Measurements from ENCODE around the gene CACNB4. TPM values are rescaled to one million over a fixed set of nuclear protein-coding genes. Genes with fewer than 3 reads are reported as not detected.

Gene CACNB4
- total and polyA plus RNA-seq, 9 of the 15 experiments (the other 6 are each of a cell fraction or from before 2014, with no cell fraction given): 0.01 to 0.20 (median 0.04) TPM; not detected in 1

DNA sequence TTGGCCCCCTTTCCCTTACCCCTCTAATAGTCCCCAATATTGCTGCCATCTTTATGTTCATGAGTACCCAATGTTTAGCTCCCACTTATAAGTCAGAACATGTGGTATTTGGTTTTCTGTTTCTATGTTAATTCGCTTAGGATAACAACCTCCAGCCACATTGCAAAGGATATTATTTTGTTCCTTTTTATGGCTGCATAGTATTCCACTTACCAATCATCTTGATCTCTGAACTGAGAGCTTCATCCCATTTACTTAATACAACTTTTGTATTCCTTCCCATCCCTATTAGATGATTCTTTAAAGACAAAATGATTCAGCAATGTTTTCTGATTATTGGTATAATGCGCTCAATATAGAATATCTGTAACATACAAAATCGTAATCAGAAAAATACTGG, 307.3 kb downstream of the CACNB4 start (continued):
- TF ChIP-seq HNRNPH1 (optimal IDR thresholded peaks at IDR 0.05; ENCODE audit: low read depth, low read length): no peak
- no peak for TF ChIP-seq U2AF1 (optimal IDR thresholded peaks at IDR 0.05; ENCODE audit: low read depth, low read length)
- TF ChIP-seq SRSF1 (IDR thresholded peaks at IDR 0.05; ENCODE audit: low read depth, low read length): no peak
- TF ChIP-seq MIER1 (IDR thresholded peaks at IDR 0.05; ENCODE audit: low read depth): no peak
- no peak for TF ChIP-seq NR1H2 (CRISPR knock-in tag; IDR thresholded peaks at IDR 0.05)
- TF ChIP-seq TAL1 (IDR thresholded peaks at IDR 0.05): no peak
- no peak for TF ChIP-seq HDGF (IDR thresholded peaks at IDR 0.05)
- TF ChIP-seq ARNT (IDR thresholded peaks at IDR 0.05): no peak
- no peak for TF ChIP-seq TAF9B (IDR thresholded peaks at IDR 0.05; ENCODE audit: partially characterized antibody)
- TF ChIP-seq, protein P1, sequence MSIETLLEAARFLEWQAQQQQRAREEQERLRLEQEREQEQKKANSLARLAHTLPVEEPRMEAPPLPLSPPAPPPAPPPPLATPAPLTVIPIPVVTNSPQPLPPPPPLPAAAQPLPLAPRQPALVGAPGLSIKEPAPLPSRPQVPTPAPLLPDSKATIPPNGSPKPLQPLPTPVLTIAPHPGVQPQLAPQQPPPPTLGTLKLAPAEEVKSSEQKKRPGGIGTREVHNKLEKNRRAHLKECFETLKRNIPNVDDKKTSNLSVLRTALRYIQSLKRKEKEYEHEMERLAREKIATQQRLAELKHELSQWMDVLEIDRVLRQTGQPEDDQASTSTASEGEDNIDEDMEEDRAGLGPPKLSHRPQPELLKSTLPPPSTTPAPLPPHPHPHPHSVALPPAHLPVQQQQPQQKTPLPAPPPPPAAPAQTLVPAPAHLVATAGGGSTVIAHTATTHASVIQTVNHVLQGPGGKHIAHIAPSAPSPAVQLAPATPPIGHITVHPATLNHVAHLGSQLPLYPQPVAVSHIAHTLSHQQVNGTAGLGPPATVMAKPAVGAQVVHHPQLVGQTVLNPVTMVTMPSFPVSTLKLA (conservative IDR thresholded peaks at IDR 0.05): no peak
- TF ChIP-seq KLF10 (CRISPR knock-in tag; IDR thresholded peaks at IDR 0.05): no peak
- TF ChIP-seq, protein P2, sequence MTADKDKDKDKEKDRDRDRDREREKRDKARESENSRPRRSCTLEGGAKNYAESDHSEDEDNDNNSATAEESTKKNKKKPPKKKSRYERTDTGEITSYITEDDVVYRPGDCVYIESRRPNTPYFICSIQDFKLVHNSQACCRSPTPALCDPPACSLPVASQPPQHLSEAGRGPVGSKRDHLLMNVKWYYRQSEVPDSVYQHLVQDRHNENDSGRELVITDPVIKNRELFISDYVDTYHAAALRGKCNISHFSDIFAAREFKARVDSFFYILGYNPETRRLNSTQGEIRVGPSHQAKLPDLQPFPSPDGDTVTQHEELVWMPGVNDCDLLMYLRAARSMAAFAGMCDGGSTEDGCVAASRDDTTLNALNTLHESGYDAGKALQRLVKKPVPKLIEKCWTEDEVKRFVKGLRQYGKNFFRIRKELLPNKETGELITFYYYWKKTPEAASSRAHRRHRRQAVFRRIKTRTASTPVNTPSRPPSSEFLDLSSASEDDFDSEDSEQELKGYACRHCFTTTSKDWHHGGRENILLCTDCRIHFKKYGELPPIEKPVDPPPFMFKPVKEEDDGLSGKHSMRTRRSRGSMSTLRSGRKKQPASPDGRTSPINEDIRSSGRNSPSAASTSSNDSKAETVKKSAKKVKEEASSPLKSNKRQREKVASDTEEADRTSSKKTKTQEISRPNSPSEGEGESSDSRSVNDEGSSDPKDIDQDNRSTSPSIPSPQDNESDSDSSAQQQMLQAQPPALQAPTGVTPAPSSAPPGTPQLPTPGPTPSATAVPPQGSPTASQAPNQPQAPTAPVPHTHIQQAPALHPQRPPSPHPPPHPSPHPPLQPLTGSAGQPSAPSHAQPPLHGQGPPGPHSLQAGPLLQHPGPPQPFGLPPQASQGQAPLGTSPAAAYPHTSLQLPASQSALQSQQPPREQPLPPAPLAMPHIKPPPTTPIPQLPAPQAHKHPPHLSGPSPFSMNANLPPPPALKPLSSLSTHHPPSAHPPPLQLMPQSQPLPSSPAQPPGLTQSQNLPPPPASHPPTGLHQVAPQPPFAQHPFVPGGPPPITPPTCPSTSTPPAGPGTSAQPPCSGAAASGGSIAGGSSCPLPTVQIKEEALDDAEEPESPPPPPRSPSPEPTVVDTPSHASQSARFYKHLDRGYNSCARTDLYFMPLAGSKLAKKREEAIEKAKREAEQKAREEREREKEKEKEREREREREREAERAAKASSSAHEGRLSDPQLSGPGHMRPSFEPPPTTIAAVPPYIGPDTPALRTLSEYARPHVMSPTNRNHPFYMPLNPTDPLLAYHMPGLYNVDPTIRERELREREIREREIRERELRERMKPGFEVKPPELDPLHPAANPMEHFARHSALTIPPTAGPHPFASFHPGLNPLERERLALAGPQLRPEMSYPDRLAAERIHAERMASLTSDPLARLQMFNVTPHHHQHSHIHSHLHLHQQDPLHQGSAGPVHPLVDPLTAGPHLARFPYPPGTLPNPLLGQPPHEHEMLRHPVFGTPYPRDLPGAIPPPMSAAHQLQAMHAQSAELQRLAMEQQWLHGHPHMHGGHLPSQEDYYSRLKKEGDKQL (CRISPR knock-in tag; IDR thresholded peaks at IDR 0.05; ENCODE audit: borderline replicate concordance): no peak
- TF ChIP-seq, protein P3, sequence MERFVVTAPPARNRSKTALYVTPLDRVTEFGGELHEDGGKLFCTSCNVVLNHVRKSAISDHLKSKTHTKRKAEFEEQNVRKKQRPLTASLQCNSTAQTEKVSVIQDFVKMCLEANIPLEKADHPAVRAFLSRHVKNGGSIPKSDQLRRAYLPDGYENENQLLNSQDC (CRISPR knock-in tag; IDR thresholded peaks at IDR 0.05): no peak

Measured in K562 (cell line).